HepG2 (cell line): ENCODE measurements around the gene ADAMTS18. TPM values are rescaled to one million over a fixed set of nuclear protein-coding genes. Genes with fewer than 3 reads are reported as not detected.
A peak's percentile ranks its signal among the peaks of the same experiment; 100 is the strongest.

Experiments
- ATAC-seq: fragments of 200-7000 bp; cut with Tn5 transposase; 3 replicates; pipeline ENCODE4 v1.9.1; 2020; ENCODE audit warnings: mild to moderate bottlenecking, moderate library complexity
- BruUV-seq: library from RNA; stranded (reverse); fragments of 400-500 nt; replicated peaks from 2 replicates; lab custom pipeline; 2021; lab: Mats Ljungman, UMichigan
- CTCF ChIA-PET: fragments of 300-600 bp; formaldehyde crosslinking; extraction: SDS; loops from one replicate; lab custom pipeline; 2021; ENCODE audit warnings: low total read pairs, inconsistent platforms, low intra/inter-chr PET ratio; lab: Yijun Ruan, JAX
- POLR2A ChIA-PET: fragments of 350-600 bp; sonication (Branson Sonifier 250); formaldehyde crosslinking; loops from one replicate; lab custom pipeline; 2020; ENCODE audit warnings: antibody characterized with exemption, inconsistent platforms; lab: Yijun Ruan, JAX
- DNase-seq: peaks from one replicate; pipeline ENCODE4 v3.0.0-alpha.2; 2015; ENCODE audit warnings: low spot score
- FAIRE-seq: peaks from 3 replicates; lab custom pipeline; 2011; peaks lifted over from hg19 to GRCh38; lab: Jason Lieb, UNC
- H2AFZ ChIP-seq: one replicate; pipeline ENCODE4 v1.6.1; 2011; ENCODE audit warnings: low read length, inconsistent platforms
- H3K27ac ChIP-seq: fragments of 300-600 bp; 3 replicates; pipeline ENCODE4 v1.8.0; 2011; ENCODE audit warnings: mixed run types, mild to moderate bottlenecking, mixed read lengths, low read length, inconsistent platforms; ENCODE audit not compliant: insufficient read depth; ENCODE audit errors: extremely low read length
- H3K27me3 ChIP-seq, 2 experiments: fragments of 200-600 bp in 1 of 2; 2 replicates in 1 of 2; 3 replicates in 1 of 2; pipeline versions ENCODE4 v1.6.0 to v1.8.0; 2011; ENCODE audit warnings: low read length in 2 of 2, mild to moderate bottlenecking in 2 of 2, moderate library complexity in 2 of 2, inconsistent platforms in 1 of 2; ENCODE audit not compliant: insufficient read depth in 2 of 2, control insufficient read depth in 1 of 2
- H3K36me3 ChIP-seq, 2 experiments: fragments of 200-600 bp in 1 of 2; replicated peaks in 1 of 2; 2 replicates in 1 of 2; 3 replicates in 1 of 2; pipeline versions ENCODE4 v1.5.1 to v1.8.0; 2011; ENCODE audit warnings: low read length in 2 of 2, inconsistent platforms in 1 of 2; ENCODE audit not compliant: insufficient read depth in 2 of 2, control insufficient read depth in 1 of 2
- H3K4me1 ChIP-seq: 2 replicates; pipeline ENCODE4 v1.5.1; 2012; ENCODE audit warnings: low read length, inconsistent platforms; ENCODE audit not compliant: insufficient read depth
- H3K4me2 ChIP-seq: 2 replicates; pipeline ENCODE4 v1.6.0; 2011; ENCODE audit warnings: low read depth, low read length, inconsistent platforms
- H3K4me3 ChIP-seq, 3 experiments: fragments of 200-600 bp in 1 of 3; sonication (generic), shearing (Covaris generic) in 1 of 3; replicated peaks in 1 of 3; 2 replicates each; pipeline ENCODE4 v1.5.1; 2011 to 2016; ENCODE audit warnings: low read length in 3 of 3, inconsistent platforms in 2 of 3, low read depth in 2 of 3, mild to moderate bottlenecking in 2 of 3, control low read depth in 1 of 3, mixed read lengths in 1 of 3; ENCODE audit not compliant: insufficient read depth in 1 of 3
- H3K79me2 ChIP-seq: one replicate; pipeline ENCODE4 v1.6.1; 2011; ENCODE audit warnings: low read length, inconsistent platforms; ENCODE audit not compliant: insufficient read depth
- H3K9ac ChIP-seq: 2 replicates; pipeline ENCODE4 v1.6.0; 2011; ENCODE audit warnings: mild to moderate bottlenecking, low read depth, low read length, inconsistent platforms; ENCODE audit not compliant: insufficient read depth
- H3K9me3 ChIP-seq: 2 replicates; pipeline ENCODE4 v1.5.1; 2012; ENCODE audit warnings: mild to moderate bottlenecking, low read length
- H4K20me1 ChIP-seq: 2 replicates; pipeline ENCODE4 v1.6.0; 2011; ENCODE audit warnings: inconsistent platforms, mild to moderate bottlenecking, low read length, moderate library complexity; ENCODE audit not compliant: insufficient read depth
- ATF7 ChIP-seq, 2 experiments: fragments of 450-650 bp in 1 of 2; sonication (generic) in 1 of 2; formaldehyde crosslinking in 1 of 2; IDR thresholded peaks; 2 replicates each; pipeline versions ENCODE4 v1.4.0 to v1.6.1; 2016 to 2020; ENCODE audit warnings: antibody characterized with exemption in 1 of 2, mild to moderate bottlenecking in 1 of 2, missing genetic modification reagents in 1 of 2
- FOXP1 ChIP-seq, 2 experiments: fragments of 450-650 bp in 1 of 2; IDR thresholded peaks; 2 replicates each; pipeline ENCODE4 v1.6.1; 2017 to 2018; ENCODE audit warnings: antibody characterized with exemption in 1 of 2
- NONO ChIP-seq, 2 experiments: fragments of 450-650 bp in 1 of 2; sonication (generic) in 1 of 2; formaldehyde crosslinking in 1 of 2; IDR thresholded peaks in 1 of 2; conservative IDR thresholded peaks in 1 of 2; 2 replicates each; pipeline versions ENCODE4 v1.6.1 to v1.8.0; 2017 to 2022; ENCODE audit warnings: mild to moderate bottlenecking in 1 of 2, missing genetic modification reagents in 1 of 2, moderate library complexity in 1 of 2
- PAX8 ChIP-seq: sonication (generic); formaldehyde crosslinking; IDR thresholded peaks from 2 replicates; pipeline ENCODE4 v1.8.0; 2022; ENCODE audit warnings: mild to moderate bottlenecking, missing genetic modification reagents, borderline replicate concordance
- PCBP2 ChIP-seq: fragments of 200-400 bp; formaldehyde crosslinking; optimal IDR thresholded peaks from 2 replicates; pipeline ENCODE3; 2018; ENCODE audit warnings: low read length, low read depth; ENCODE audit not compliant: poor library complexity, severe bottlenecking
- SOX13 ChIP-seq, 3 experiments: fragments of 450-650 bp in 1 of 3; sonication (generic) in 1 of 3; formaldehyde crosslinking in 1 of 3; IDR thresholded peaks in 2 of 3; conservative IDR thresholded peaks in 1 of 3; 2 replicates each; pipeline versions ENCODE4 v1.5.0 to v1.6.1; 2016 to 2020; ENCODE audit warnings: antibody characterized with exemption in 1 of 3, mild to moderate bottlenecking in 1 of 3, missing compliant biosample characterization in 1 of 3, missing genetic modification reagents in 1 of 3, moderate library complexity in 1 of 3
- WGBS: methylation state at CpG from one replicate; pipeline ENCODE4 v1.1.6; 2017; ENCODE audit warnings: low lambda C conversion rate; 5-methylcytosine and 5-hydroxymethylcytosine counted together
- in situ Hi-C: cut with HindIII; loops from 2 replicates; pipeline ENCODE4 v1.10.0; 2017; ENCODE audit warnings: low pct_unique_long_range_greater_than_20kb; ENCODE audit not compliant: extremely low pct_ligation_motif_present
- intact Hi-C: fragments of 100-400 bp; cut with micrococcal nuclease; formaldehyde crosslinking; loops from one replicate; pipeline ENCODE4 v1.10.0; 2022; ENCODE audit not compliant: unreplicated experiment
- polyA plus RNA-seq, 8 experiments: library from polyadenylated mRNA; depleted of rRNA in 3 of 8; stranded (reverse) in 7 of 8; unstranded in 1 of 8; fragments of >200 nt; fragmentation: Illumina TruSeq in 4 of 8; extraction: Trizol in 4 of 8; gene quantifications; 2 replicates each; pipeline versions ENCODE4 v1.2.1 to v1.2.3, GENCODE V29; 2011 to 2016; ENCODE audit warnings: low read depth in 4 of 8, missing spikeins in 1 of 8, mixed read lengths in 1 of 8; ENCODE audit not compliant: insufficient read depth in 1 of 8
- total RNA-seq, 5 experiments: library from RNA; depleted of rRNA; stranded (reverse); fragments of >200 nt; fragmentation: Illumina TruSeq; extraction: Trizol; gene quantifications; 2 replicates each; pipeline ENCODE4 v1.2.3, GENCODE V29; 2016; ENCODE audit warnings: low read depth in 1 of 5
- TF ChIP-seq, protein P1 (sequence below): sonication (generic); formaldehyde crosslinking; IDR thresholded peaks from 2 replicates; pipeline ENCODE4 v1.5.0; 2020; ENCODE audit warnings: mild to moderate bottlenecking, missing genetic modification reagents

Gene ADAMTS18
- total and polyA plus RNA-seq, 2 of the 13 experiments (the other 11 are each of a cell fraction or from before 2014, with no cell fraction given), result 0.01 TPM; not detected in 1

DNA sequence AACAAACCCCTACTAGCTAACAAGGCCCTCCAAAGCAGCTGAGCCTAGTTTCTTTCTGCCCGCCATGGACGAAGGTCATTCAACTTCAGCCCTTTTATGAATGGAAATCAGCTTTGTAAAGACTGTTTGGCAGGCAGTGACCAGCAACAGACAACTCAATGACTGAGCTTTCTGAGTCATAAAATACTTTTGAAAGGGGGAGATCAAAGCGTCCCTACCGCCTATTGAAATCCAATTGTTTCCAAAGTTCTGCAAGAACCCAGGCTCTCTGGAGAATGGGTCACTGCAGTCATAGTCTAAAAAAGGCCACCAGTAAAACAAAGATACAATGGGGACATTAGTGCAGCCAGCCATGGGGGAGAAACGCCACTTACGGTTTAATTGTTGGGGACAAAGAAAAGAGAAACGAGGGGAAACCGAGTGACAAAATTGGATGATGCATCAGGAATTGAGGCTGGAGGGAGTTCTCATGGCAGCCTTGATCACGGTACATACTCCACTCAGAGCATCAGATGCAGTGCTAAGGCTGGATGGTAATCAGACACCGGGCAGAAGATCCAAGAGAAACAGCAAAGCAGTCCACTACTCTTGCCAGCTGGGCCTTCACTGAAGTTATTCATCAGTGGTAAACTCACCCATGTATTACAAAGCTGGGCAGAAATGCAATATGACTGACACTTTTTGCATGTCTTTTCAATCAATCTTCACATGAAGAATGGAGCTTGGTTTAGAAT is 9.8 kb downstream of the ADAMTS18 start:
- no TSS peak for BruUV-seq
- POLR2A ChIA-PET, result no interaction called here
- no peak overlapping the region for H3K4me3 ChIP-seq
- no peaks in the 10 kb centered on the region for H3K4me1 ChIP-seq
- H2AFZ ChIP-seq, result no peak overlapping the region
- CTCF ChIA-PET, result no interaction called here
- FAIRE-seq (no peak), DNase-seq (peak; percentile 26), ATAC-seq (no peak)
- no peak overlapping the region for H3K4me2 ChIP-seq
- no peaks in the 10 kb centered on the region for H3K27me3 ChIP-seq
- 22% methylated on average over 10 of the region's 10 CpGs for WGBS
- no peaks in the 10 kb centered on the region for H3K36me3 ChIP-seq
- no peaks in the 10 kb centered on the region for H3K79me2 ChIP-seq
- H3K9ac ChIP-seq, result no peak overlapping the region
- no peaks in the 10 kb centered on the region for H4K20me1 ChIP-seq
- intact Hi-C loops (no loop called here), in situ Hi-C loops (no loop called here)
- no peak overlapping the region for H3K27ac ChIP-seq
- no peaks in the 10 kb centered on the region for H3K9me3 ChIP-seq
- TF ChIP-seq PAX8 (CRISPR knock-in tag) (no peak), SOX13 (IDR thresholded peaks at IDR 0.05) (no peak), SOX13 (CRISPR knock-in tag; conservative IDR thresholded peaks at IDR 0.05 in 1 of 2, IDR thresholded peaks at IDR 0.05 in 1 of 2) (peak in 1 of 2 experiments; percentile 15; a peak in 1 of 4 replicates)

DNA sequence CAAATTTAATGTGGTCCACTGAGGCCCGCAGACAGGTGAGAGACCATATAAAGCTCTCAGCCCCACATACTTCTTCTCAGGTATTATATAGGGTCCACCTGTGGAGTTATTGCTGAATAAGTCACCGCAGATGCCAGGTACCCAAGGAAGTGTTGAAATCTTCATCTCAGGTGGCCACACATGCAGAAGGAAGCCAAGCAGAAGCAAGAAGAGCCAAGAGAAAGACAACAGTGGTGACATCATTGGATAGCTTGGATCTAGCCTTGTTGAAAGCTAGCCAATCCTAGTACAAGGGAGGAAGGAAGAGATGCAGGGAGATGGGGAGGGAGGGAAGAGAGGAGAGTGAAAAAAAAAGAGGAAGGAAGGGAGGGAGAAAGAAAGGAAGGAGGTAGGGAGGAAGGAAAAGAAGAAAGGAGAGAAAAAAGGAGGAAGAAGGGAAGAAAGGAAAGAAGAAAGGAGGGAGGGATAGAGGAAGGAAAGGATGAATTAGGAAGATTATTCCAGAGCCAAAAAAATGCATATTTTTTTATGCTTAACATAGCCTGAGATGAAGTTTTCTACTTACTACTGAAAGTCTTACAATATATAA is 12.5 kb downstream of the ADAMTS18 start:
- H3K9ac ChIP-seq, result no peak overlapping the region
- H3K27me3 ChIP-seq, result no peaks in the 10 kb centered on the region
- POLR2A ChIA-PET, result no interaction called here
- TF ChIP-seq NONO (IDR thresholded peaks at IDR 0.05) (0 out of 2 replicates have a peak, but pooled peaks have one; percentile 33), NONO (CRISPR knock-in tag; conservative IDR thresholded peaks at IDR 0.05) (no peak), ATF7 (IDR thresholded peaks at IDR 0.05) (peak; percentile 80), ATF7 (CRISPR knock-in tag; IDR thresholded peaks at IDR 0.05) (no peak), FOXP1 (IDR thresholded peaks at IDR 0.05) (0 out of 2 replicates have a peak, but pooled peaks have one; percentile 6), FOXP1 (CRISPR knock-in tag; IDR thresholded peaks at IDR 0.05) (no peak), PCBP2 (peak; percentile 22)
- TF ChIP-seq, protein P1, sequence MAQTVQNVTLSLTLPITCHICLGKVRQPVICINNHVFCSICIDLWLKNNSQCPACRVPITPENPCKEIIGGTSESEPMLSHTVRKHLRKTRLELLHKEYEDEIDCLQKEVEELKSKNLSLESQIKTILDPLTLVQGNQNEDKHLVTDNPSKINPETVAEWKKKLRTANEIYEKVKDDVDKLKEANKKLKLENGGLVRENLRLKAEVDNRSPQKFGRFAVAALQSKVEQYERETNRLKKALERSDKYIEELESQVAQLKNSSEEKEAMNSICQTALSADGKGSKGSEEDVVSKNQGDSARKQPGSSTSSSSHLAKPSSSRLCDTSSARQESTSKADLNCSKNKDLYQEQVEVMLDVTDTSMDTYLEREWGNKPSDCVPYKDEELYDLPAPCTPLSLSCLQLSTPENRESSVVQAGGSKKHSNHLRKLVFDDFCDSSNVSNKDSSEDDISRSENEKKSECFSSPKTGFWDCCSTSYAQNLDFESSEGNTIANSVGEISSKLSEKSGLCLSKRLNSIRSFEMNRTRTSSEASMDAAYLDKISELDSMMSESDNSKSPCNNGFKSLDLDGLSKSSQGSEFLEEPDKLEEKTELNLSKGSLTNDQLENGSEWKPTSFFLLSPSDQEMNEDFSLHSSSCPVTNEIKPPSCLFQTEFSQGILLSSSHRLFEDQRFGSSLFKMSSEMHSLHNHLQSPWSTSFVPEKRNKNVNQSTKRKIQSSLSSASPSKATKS, result no peak
- H2AFZ ChIP-seq, result no peak overlapping the region
- ATAC-seq (no peak), FAIRE-seq (no peak), DNase-seq (no peak)
- no TSS peak for BruUV-seq
- H3K4me3 ChIP-seq, result no peak overlapping the region
- in situ Hi-C loops, result no loop called here
- no peaks in the 10 kb centered on the region for H3K36me3 ChIP-seq
- WGBS, result 32% methylated on average over 2 of the region's 2 CpGs
- no peaks in the 10 kb centered on the region for H4K20me1 ChIP-seq
- H3K9me3 ChIP-seq, result no peaks in the 10 kb centered on the region
- CTCF ChIA-PET, result no interaction called here
- no peak overlapping the region for H3K27ac ChIP-seq
- intact Hi-C loops, result no loop called here
- no peak overlapping the region for H3K4me2 ChIP-seq
- H3K79me2 ChIP-seq, result no peaks in the 10 kb centered on the region
- 0 out of 2 replicates have a peak, but pooled peaks cover 5% of the 10 kb centered on the region for H3K4me1 ChIP-seq
